Breast epithelium (tissue), 4 donors: Measurements from ENCODE around the gene TFAP2E. TPM values are rescaled to one million over a fixed set of nuclear protein-coding genes. Genes with fewer than 3 reads are reported as not detected.

ENCODE experiments used
- DNase-seq, 2 donors: peaks; one replicate each; pipeline ENCODE4 v3.0.0-alpha.2; 2019; ENCODE audit warnings: low spot score in 2 of 2
- H3K27ac ChIP-seq, 2 donors: fragments of 200-600 bp; sonication (generic) in 1 of 2; one replicate each; pipeline ENCODE4 v1.5.1; 2016 to 2019; ENCODE audit warnings: mild to moderate bottlenecking in 1 of 2
- H3K27me3 ChIP-seq, 2 donors: fragments of 200-600 bp; sonication (generic) in 1 of 2; one replicate each; pipeline versions ENCODE4 v1.5.1 to v1.6.0; 2017 to 2019; ENCODE audit warnings: control low read depth in 1 of 2, mild to moderate bottlenecking in 1 of 2
- H3K36me3 ChIP-seq: fragments of 200-600 bp; one replicate; pipeline ENCODE4 v1.5.1; 2019
- H3K4me1 ChIP-seq, 2 donors: fragments of 200-600 bp; sonication (generic); one replicate each; pipeline ENCODE4 v1.5.1; 2016 to 2019; ENCODE audit warnings: control low read depth in 1 of 2
- H3K4me3 ChIP-seq, 3 donors: fragments of 200-600 bp; sonication (generic); 1 replicate in 2 of 3; 2 replicates in 1 of 3; pipeline ENCODE4 v1.5.1; 2016 to 2019; ENCODE audit warnings: mild to moderate bottlenecking in 3 of 3, moderate library complexity in 2 of 3
- H3K9me3 ChIP-seq, 2 donors: fragments of 200-600 bp; sonication (generic) in 1 of 2; one replicate each; pipeline ENCODE4 v1.5.1; 2016 to 2019; ENCODE audit warnings: control low read depth in 1 of 2
- POLR2A ChIP-seq: fragments of 450-650 bp; IDR thresholded peaks from one replicate; pipeline ENCODE4 v1.6.1; 2016; ENCODE audit warnings: antibody characterized with exemption, mild to moderate bottlenecking, moderate library complexity
- POLR2AphosphoS5 ChIP-seq, 3 donors: sonication (generic); formaldehyde crosslinking; IDR thresholded peaks; one replicate each; pipeline ENCODE4 v1.6.1; 2017; ENCODE audit warnings: antibody characterized with exemption in 3 of 3
- intact Hi-C: fragments of 100-400 bp; cut with DNase I; formaldehyde crosslinking; loops from one replicate; pipeline ENCODE4 v1.15.1; 2023; ENCODE audit warnings: low total_unique reads
- total RNA-seq, 3 donors: library from RNA; depleted of rRNA; stranded (reverse); fragments of >200 nt; gene quantifications; one replicate each; pipeline ENCODE4 v1.1.0, GENCODE V29; 2016
- TF ChIP-seq, protein P1 (sequence below), 3 donors: fragments of 450-650 bp; IDR thresholded peaks; one replicate each; pipeline ENCODE4 v1.5.1; 2016 to 2017; ENCODE audit warnings: antibody characterized with exemption in 3 of 3, mild to moderate bottlenecking in 3 of 3, moderate library complexity in 3 of 3

The TFAP2E gene
- total RNA-seq, 3 donors from 2014 or later, result 0.44 to 2.6 (median 0.64) TPM

DNA sequence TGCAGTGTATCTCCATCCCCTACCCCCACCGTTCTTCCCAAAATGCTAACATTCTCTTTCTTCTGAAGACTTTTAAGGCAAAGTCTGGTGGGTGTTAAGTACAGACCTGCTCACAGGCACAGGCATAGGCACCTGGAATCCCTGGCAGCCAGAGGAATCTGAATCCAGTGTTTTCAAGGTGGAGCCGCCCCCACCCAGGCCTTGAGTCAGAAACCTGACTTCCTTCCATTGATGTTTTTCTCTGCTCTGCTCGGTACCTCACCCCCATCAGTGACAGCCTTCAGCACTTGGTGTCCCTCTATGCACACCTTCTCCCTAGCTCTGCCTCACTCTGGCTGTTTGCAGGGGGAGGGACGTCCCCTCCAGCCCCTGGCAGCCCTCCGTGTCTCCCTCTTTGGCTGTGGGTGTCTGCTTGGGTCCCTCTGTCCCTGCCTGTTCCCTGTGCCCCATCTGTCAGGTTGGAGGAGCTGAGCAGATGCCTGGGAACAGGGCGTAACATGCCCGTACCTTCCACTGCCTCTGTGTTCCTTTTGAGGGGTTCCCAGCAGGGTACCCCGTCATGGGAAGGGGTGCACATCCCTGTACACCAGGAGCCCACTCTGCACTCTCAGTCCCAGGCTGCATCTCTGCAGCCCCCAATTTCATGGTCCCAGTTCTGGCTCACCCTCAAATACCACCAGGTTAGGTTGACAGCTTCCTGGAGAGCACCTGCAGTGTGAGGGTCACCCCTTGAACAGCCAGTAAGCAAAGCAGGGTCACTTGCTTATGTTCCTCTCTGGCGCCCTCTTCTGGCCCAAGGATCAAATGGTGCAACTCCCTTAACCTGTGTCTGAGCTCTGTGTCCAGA lies 8.9 kb upstream of the TFAP2E start:
- no peaks in the 10 kb centered on the region for H3K36me3 ChIP-seq
- TF ChIP-seq, protein P1, sequence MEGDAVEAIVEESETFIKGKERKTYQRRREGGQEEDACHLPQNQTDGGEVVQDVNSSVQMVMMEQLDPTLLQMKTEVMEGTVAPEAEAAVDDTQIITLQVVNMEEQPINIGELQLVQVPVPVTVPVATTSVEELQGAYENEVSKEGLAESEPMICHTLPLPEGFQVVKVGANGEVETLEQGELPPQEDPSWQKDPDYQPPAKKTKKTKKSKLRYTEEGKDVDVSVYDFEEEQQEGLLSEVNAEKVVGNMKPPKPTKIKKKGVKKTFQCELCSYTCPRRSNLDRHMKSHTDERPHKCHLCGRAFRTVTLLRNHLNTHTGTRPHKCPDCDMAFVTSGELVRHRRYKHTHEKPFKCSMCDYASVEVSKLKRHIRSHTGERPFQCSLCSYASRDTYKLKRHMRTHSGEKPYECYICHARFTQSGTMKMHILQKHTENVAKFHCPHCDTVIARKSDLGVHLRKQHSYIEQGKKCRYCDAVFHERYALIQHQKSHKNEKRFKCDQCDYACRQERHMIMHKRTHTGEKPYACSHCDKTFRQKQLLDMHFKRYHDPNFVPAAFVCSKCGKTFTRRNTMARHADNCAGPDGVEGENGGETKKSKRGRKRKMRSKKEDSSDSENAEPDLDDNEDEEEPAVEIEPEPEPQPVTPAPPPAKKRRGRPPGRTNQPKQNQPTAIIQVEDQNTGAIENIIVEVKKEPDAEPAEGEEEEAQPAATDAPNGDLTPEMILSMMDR (IDR thresholded peaks at IDR 0.05), result peak; percentile 34 to 68 (median 57)
- TF ChIP-seq POLR2A, result no peak
- no peak for TF ChIP-seq POLR2AphosphoS5 (IDR thresholded peaks at IDR 0.05)

DNA sequence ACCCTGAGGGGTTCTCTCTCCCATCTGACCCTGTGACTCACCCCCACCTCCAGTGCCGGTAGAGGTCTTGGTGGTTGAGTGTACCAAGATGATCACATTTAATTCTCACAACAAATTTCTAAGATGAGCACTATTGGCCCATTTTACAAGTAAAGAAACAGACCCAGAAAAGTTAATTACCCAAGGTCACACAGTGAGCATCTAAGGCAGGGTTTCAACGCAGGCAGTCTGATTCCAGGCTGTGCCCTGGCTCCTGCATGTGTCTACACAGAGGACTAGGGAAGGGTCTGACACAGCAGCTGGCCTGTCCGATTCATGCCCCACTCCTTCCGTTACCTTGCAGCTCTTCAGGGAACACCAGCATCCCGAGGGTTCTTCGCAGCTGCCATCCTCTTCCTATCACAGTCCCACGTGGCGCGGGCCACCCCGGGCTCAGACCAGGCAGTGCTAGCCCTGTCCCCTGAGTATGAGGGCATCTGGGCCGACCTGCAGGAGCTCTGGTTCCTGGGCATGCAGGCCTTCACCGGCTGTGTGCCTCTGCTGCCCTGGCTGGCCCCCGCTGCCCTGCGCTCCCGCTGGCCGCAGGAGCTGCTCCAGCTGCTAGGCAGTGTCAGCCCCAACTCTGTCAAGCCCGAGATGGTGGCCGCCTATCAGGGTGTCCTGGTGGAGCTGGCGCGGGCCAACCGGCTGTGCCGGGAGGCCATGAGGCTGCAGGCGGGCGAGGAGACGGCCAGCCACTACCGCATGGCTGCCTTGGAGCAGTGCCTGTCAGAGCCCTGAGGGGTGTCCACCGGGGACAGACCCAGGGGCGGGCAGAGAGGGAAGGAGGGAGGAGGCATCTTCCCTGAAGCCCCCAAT lies 8.0 kb upstream of the TFAP2E start:
- H3K27ac ChIP-seq, result no peak overlapping the region
- H3K36me3 ChIP-seq, result no peaks in the 10 kb centered on the region
- no peak for DNase-seq
- H3K27me3 ChIP-seq, result no peaks in the 10 kb centered on the region
- intact Hi-C loops, result loop anchor here (10.0 kb wide), 1 partner anchor 120 kb away; no protein-coding TSS in a partner anchor
- H3K9me3 ChIP-seq, result no peaks in the 10 kb centered on the region
- no peak for TF ChIP-seq POLR2A
- TF ChIP-seq, protein P1 (IDR thresholded peaks at IDR 0.05), result peak in 1 of 3 donors; percentile 6
- H3K4me1 ChIP-seq, result peaks cover 0 to 5% of the 10 kb centered on the region in 2 donors
- no peak overlapping the region for H3K4me3 ChIP-seq

More for the DNA sequence above, 8.9 kb upstream of the TFAP2E start:
- intact Hi-C loops, result loop anchor here (10.0 kb wide), 1 partner anchor 119 kb away; no protein-coding TSS in a partner anchor
- Histone ChIP-seq H3K4me3 (no peak overlapping the region), H3K9me3 (no peaks in the 10 kb centered on the region), H3K27ac (no peak overlapping the region), H3K4me1 (peaks cover 0 to 5% of the 10 kb centered on the region in 2 donors), H3K27me3 (no peaks in the 10 kb centered on the region)
- peak; percentile 60 to 81 for DNase-seq

DNA sequence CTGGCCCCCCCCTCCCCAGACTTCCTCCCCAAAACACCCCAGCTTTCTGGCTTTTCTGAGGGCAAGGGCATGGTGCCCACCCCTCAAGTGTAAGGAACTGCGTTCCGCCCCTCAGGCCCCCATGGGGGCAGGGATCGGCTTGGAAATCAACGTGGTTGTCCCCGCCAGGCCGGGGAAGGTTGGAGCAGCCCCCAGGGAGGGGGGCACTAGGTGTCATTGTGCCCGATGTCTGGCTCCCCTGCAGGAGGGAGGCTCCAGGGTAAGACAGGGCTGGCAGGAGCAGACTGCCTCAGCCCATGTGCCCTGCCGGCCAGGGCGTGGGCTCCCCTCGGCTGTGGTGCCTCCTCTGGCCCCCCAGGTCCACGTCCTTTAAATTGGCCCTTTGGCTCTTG lies 7.4 kb upstream of the TFAP2E start:
- H3K4me3 ChIP-seq, result no peak overlapping the region
- H3K4me1 ChIP-seq, result peaks cover 0 to 5% of the 10 kb centered on the region in 2 donors
- TF ChIP-seq POLR2A (no peak), POLR2AphosphoS5 (IDR thresholded peaks at IDR 0.05) (no peak)
- TF ChIP-seq, protein P1 (IDR thresholded peaks at IDR 0.05), result no peak
- H3K27ac ChIP-seq, result no peak overlapping the region
- intact Hi-C loops, result loop anchor here (10.0 kb wide), 1 partner anchor 121 kb away; no protein-coding TSS in a partner anchor
- DNase-seq, result no peak
- H3K36me3 ChIP-seq, result no peaks in the 10 kb centered on the region
- no peaks in the 10 kb centered on the region for H3K9me3 ChIP-seq
- H3K27me3 ChIP-seq, result no peaks in the 10 kb centered on the region

DNA sequence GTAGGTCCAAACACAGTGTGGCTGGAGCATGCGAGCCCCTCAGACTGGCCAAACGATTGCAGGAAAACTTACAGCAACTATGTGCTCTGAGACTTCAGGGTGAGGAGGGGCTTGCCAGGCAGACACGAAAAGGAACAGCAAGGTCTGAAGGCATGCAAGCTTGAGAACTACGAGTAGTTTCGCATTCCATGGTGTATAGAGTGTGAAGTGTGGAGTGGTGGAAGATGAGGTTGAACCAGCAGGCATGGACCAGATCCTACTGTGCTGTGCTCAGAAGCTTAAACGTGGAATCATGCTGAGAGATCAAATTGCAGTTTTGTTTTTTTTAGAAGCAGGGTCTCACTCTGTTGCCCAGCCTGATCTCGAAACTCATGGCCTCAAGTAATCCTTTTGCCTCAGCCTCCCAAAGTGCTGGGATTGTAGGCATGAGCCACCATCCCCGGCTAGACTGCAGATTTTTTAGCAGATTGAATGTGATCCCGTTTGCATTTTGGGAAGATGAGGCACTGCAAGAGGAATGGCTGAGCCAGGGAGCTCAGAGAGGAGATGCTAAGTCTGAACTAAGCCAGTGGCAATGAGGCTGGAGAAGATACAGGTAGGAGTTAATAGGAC lies 5.1 kb upstream of the TFAP2E start:
- TF ChIP-seq, protein P1 (IDR thresholded peaks at IDR 0.05), result no peak
- no peak for TF ChIP-seq POLR2A
- no peak for TF ChIP-seq POLR2AphosphoS5 (IDR thresholded peaks at IDR 0.05)
- H3K4me3 ChIP-seq, result no peak overlapping the region
- no peaks in the 10 kb centered on the region for H3K9me3 ChIP-seq

More for the DNA sequence above, 5.1 kb upstream of the TFAP2E start:
- DNase-seq, result no peak
- Histone ChIP-seq H3K36me3 (no peaks in the 10 kb centered on the region), H3K27ac (no peak overlapping the region), H3K4me1 (no peaks in the 10 kb centered on the region), H3K27me3 (no peaks in the 10 kb centered on the region)
- intact Hi-C loops, result loop anchor here (10.0 kb wide), 1 partner anchor 123 kb away; no protein-coding TSS in a partner anchor
